ENCODE measurements around the gene UBE2C.
"Not testable (repeated sequence)": the region's sequence is repeated elsewhere in the genome, so short reads cannot be mapped to it uniquely, and the experiment has no call there.

DNA sequence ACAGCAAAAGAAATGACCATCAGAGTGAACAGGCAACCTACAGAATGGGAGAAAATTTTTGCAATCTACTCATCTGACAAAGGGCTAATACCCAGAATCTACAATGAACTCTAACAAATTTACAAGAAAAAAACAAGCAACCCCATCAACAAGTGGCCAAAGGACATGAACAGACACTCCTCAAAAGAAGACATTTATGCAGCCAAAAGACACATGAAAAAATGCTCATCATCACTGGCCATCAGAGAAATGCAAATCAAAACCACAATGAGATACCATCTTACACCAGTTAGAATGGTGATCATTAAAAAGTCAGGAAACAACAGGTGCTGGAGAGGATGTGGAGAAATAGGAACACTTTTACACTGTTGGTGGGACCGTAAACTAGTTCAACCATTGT lies 14.9 kb upstream of the UBE2C start:
- not testable (repeated sequence) for TF ChIP-seq POLR2A, CTCF (IDR thresholded peaks at IDR 0.05)

Data from right lobe of liver (tissue), 4 donors.